A549 (cell line): Measurements from ENCODE around the gene RSPH6A. TPM values are rescaled to one million over a fixed set of nuclear protein-coding genes. Genes with fewer than 3 reads are reported as not detected.

Experiments
- ATAC-seq, 2 experiments: fragments of 200-7000 bp in 1 of 2; fragments of >200 bp in 1 of 2; cut with Nextera tagmentation in 1 of 2; cut with Tn5 transposase in 1 of 2; 3 replicates each; pipeline versions ENCODE4 v1.8.0 to v1.9.1; 2018 to 2020; ENCODE audit warnings: mild to moderate bottlenecking in 1 of 2, moderate library complexity in 1 of 2
- CTCF ChIA-PET: fragments of 300-600 bp; sonication (Branson Sonifier 250); formaldehyde crosslinking; extraction: SDS; loops from one replicate; lab custom pipeline; 2021; ENCODE audit warnings: antibody characterized with exemption, inconsistent platforms; lab: Yijun Ruan, JAX
- POLR2A ChIA-PET: fragments of 350-600 bp; formaldehyde crosslinking; extraction: SDS; loops from one replicate; lab custom pipeline; 2021; ENCODE audit warnings: antibody characterized with exemption, inconsistent platforms; lab: Yijun Ruan, JAX
- DNase-seq, 2 experiments: peaks; one replicate each; pipeline versions ENCODE4 v3.0.0 to v3.0.0-alpha.2; 2011 to 2016; ENCODE audit warnings: low read depth in 1 of 2, low spot score in 1 of 2
- FAIRE-seq: peaks from 2 replicates; lab custom pipeline; 2011; peaks lifted over from hg19 to GRCh38; lab: Jason Lieb, UNC
- H3K27ac ChIP-seq, 2 experiments: fragments of >200 bp; sonication (Bioruptor Twin); formaldehyde crosslinking; 3 replicates each; pipeline ENCODE4 v1.5.1; 2016 to 2017
- H3K4me1 ChIP-seq: fragments of >200 bp; sonication (Bioruptor Twin); formaldehyde crosslinking; 3 replicates; pipeline ENCODE4 v1.6.1; 2016
- H3K4me2 ChIP-seq: fragments of >200 bp; sonication (Bioruptor Twin); formaldehyde crosslinking; 3 replicates; pipeline ENCODE4 v1.6.1; 2016
- H3K4me3 ChIP-seq: fragments of >200 bp; sonication (Bioruptor Twin); formaldehyde crosslinking; 3 replicates; pipeline ENCODE4 v1.5.1; 2016
- H3K9me3 ChIP-seq: fragments of >200 bp; sonication (Bioruptor Twin); formaldehyde crosslinking; 3 replicates; pipeline ENCODE4 v1.6.1; 2016
- BHLHE40 ChIP-seq: IDR thresholded peaks from 2 replicates; pipeline ENCODE4 v1.6.1; 2012; ENCODE audit warnings: low read depth, low read length, inconsistent platforms
- CEBPB ChIP-seq, 2 experiments: fragments of >200 bp in 1 of 2; sonication (Bioruptor Twin) in 1 of 2; formaldehyde crosslinking in 1 of 2; IDR thresholded peaks; 2 replicates each; pipeline ENCODE4 v1.6.1; 2012 to 2016
- GATA3 ChIP-seq: IDR thresholded peaks from 2 replicates; pipeline ENCODE4 v1.6.1; 2012; ENCODE audit warnings: borderline replicate concordance
- PHF8 ChIP-seq: fragments of 200-600 bp; sonication (generic); IDR thresholded peaks from 2 replicates; pipeline ENCODE4 v1.6.1; 2016; ENCODE audit warnings: low read depth, mild to moderate bottlenecking, antibody characterized with exemption, moderate library complexity, borderline replicate concordance
- POLR2A ChIP-seq: IDR thresholded peaks from 2 replicates; pipeline ENCODE4 v1.6.1; 2012; ENCODE audit warnings: mild to moderate bottlenecking, low read length
- RAD21 ChIP-seq, 2 experiments: fragments of >200 bp in 1 of 2; sonication (Bioruptor Twin) in 1 of 2; formaldehyde crosslinking in 1 of 2; IDR thresholded peaks in 1 of 2; conservative IDR thresholded peaks in 1 of 2; 2 replicates in 1 of 2; 3 replicates in 1 of 2; pipeline ENCODE4 v1.6.1; 2012 to 2018; ENCODE audit warnings: inconsistent platforms in 1 of 2
- SMC3 ChIP-seq: fragments of >200 bp; sonication (Bioruptor Twin); formaldehyde crosslinking; IDR thresholded peaks from 3 replicates; pipeline ENCODE4 v1.6.1; 2018; ENCODE audit warnings: inconsistent platforms
- SREBF2 ChIP-seq: fragments of 450-650 bp; IDR thresholded peaks from 2 replicates; pipeline ENCODE4 v1.6.1; 2014; ENCODE audit warnings: mild to moderate bottlenecking, moderate library complexity
- TFCP2L1 ChIP-seq: fragments of 250-450 bp; sonication (Bioruptor Pico); IDR thresholded peaks from 2 replicates; pipeline ENCODE4 v1.5.0; 2021; ENCODE audit warnings: mild to moderate bottlenecking
- ZC3H11A ChIP-seq: fragments of 450-650 bp; IDR thresholded peaks from 2 replicates; pipeline ENCODE4 v1.6.1; 2014; ENCODE audit warnings: antibody characterized with exemption, mild to moderate bottlenecking
- WGBS: methylation state at CpG from one replicate; pipeline ENCODE4 v1.1.6; 2017; ENCODE audit errors: missing lambda C conversion rate; 5-methylcytosine and 5-hydroxymethylcytosine counted together
- polyA plus RNA-seq, 4 experiments: library from polyadenylated mRNA; depleted of rRNA in 3 of 4; stranded (reverse); fragments of >200 nt; fragmentation: RNase III in 1 of 4; extraction: RNeasy Plus Mini Kit Qiagen cat#74134 plus additional on column Dnase treatment in 1 of 4; gene quantifications; 2 replicates in 3 of 4; 3 replicates in 1 of 4; pipeline ENCODE4 v1.2.3, GENCODE V29; 2011 to 2017
- TF ChIP-seq, protein P1 (sequence below): fragments of 250-450 bp; sonication (Bioruptor Pico); IDR thresholded peaks from 2 replicates; pipeline ENCODE4 v1.5.0; 2021; ENCODE audit warnings: mild to moderate bottlenecking, moderate library complexity, borderline replicate concordance
- TF ChIP-seq, protein P2 (sequence below): fragments of 150-350 bp; IDR thresholded peaks from 2 replicates; pipeline ENCODE4 v1.6.1; 2014; ENCODE audit warnings: low read depth, mild to moderate bottlenecking, low read length
- TF ChIP-seq, protein P3 (sequence below): IDR thresholded peaks from 2 replicates; pipeline ENCODE4 v1.6.1; 2012
- TF ChIP-seq, protein P4 (sequence below): fragments of >200 bp; sonication (Bioruptor Twin); formaldehyde crosslinking; IDR thresholded peaks from 3 replicates; pipeline ENCODE4 v1.6.1; 2016

RSPH6A gene
- polyA plus RNA-seq, 2 of the 4 experiments (the other 2 are of a cell fraction) = not detected

DNA sequence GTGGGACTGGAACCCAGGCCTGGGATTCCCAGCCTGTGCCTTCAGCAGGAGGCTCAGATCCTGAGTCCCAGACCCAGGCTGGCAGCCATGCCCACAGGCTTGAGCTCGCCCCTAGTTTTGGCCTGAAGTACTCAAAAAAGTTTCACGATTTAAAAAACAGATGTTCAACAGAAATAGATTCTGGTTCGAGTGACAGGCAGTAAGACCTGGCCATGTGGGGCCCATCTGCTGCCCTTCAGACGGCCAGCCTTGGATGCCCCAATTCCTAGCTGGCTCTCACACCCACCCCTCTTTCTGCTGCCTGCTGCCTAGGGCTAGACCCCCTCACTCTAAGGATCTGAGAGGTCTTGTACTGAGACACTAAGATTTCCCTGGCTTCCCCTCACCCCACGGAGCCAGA lies 30.0 kb downstream of the RSPH6A start (continued):
- TF ChIP-seq PHF8 = no peak

DNA sequence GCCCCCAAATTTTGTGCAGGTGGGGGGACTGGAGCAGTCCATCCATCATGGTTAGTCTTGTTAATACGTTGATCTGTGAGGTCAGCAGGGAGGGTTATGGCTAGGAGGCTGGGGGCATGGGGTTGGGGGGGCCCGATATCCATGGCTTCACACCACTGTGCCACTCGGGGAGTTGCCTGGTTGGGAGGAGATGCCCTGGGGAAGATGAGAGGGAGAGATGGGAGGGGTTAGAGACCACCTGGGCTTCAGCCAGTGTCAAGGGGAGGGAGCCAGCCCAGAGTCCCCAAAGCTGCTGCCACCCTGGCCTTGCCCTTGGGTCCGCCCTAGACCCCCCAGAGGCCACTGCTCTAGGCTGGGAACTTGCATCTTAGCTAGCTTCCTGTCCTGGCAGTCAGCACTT lies 31.0 kb downstream of the RSPH6A start:
- ChIA-PET CTCF (interaction anchor here (62.0 to 74.3 kb wide), 2 partner anchors 1 to 24 kb away, joined by 2204 read pairs; partner anchors contain the start of genes DMPK, DMWD, RSPH6A and SIX5), POLR2A (no interaction called here)
- Histone ChIP-seq H3K27ac (peak overlapping the region; percentile 90 to 96; a peak in 5 of 6 replicates), H3K4me1 (peaks cover 52% of the 10 kb centered on the region), H3K4me2 (peak overlapping the region; percentile 88), H3K4me3 (no peak overlapping the region), H3K9me3 (no peaks in the 10 kb centered on the region)
- FAIRE-seq = no peak
- DNase-seq = no peak
- no peak for TF ChIP-seq SREBF2
- no peak for TF ChIP-seq BHLHE40
- TF ChIP-seq CEBPB (IDR thresholded peaks at IDR 0.05) = no peak
- TF ChIP-seq SMC3 = no peak
- TF ChIP-seq POLR2A = no peak
- TF ChIP-seq, protein P1, sequence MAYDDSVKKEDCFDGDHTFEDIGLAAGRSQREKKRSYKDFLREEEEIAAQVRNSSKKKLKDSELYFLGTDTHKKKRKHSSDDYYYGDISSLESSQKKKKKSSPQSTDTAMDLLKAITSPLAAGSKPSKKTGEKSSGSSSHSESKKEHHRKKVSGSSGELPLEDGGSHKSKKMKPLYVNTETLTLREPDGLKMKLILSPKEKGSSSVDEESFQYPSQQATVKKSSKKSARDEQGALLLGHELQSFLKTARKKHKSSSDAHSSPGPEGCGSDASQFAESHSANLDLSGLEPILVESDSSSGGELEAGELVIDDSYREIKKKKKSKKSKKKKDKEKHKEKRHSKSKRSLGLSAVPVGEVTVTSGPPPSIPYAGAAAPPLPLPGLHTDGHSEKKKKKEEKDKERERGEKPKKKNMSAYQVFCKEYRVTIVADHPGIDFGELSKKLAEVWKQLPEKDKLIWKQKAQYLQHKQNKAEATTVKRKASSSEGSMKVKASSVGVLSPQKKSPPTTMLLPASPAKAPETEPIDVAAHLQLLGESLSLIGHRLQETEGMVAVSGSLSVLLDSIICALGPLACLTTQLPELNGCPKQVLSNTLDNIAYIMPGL (CRISPR knock-in tag) = no peak
- TF ChIP-seq, protein P2, sequence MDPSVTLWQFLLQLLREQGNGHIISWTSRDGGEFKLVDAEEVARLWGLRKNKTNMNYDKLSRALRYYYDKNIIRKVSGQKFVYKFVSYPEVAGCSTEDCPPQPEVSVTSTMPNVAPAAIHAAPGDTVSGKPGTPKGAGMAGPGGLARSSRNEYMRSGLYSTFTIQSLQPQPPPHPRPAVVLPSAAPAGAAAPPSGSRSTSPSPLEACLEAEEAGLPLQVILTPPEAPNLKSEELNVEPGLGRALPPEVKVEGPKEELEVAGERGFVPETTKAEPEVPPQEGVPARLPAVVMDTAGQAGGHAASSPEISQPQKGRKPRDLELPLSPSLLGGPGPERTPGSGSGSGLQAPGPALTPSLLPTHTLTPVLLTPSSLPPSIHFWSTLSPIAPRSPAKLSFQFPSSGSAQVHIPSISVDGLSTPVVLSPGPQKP = no peak
- 89% methylated on average over 4 of the region's 4 CpGs for WGBS
- ATAC-seq = no peak

DNA sequence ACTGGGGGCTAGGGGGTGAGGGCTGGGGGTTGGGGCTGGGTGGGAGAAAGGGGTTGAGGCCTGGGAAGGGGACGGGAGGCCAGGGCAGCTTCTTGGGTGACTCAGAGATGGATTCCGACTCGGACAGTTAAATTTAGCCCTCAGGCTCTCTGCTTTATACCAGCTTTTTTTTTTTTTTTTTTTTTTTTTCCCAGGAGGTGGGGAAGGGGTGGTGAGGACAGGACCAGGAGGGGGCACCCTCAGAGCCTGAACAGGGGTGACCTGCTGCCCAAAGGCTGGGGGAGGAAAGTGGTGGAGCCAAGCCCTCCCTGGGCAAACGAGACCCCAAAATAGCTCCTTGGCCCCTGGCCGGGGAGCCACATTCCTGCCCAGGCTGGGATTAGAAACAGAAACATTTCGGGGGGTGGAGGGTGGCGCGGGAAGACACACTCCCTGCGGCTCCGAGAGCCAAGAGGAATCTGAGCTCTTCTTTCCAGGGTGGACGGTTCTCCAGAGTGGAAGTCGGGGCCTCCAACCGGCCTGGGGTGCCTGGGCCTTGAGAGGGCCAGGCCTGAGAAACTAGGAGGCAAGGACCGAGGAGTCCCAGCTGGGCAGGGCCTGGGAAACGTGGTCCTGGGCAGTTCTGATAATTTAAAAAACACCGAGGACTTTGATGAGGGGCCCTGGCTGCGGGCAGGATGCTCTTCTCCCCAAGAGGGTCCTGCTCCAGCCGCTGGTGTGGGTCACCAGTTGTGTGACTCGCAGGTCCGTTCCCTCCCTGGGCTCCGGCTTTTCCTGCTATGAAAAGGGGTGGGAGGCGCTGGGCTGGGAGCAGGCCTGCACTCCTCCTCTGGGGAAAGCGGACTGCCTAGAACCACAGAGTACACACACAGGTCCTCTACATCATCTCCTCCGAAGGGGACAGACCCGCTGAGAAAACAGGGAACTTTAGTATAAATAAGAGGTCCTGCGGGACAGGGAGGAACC lies 32.0 kb downstream of the RSPH6A start:
- H3K27ac ChIP-seq = peak overlapping the region; percentile 90 to 96
- peak in 1 of 2 experiments; percentile 5; a peak in 1 of 5 replicates for TF ChIP-seq RAD21 (conservative IDR thresholded peaks at IDR 0.05 in 1 of 2, IDR thresholded peaks at IDR 0.05 in 1 of 2)
- no peak for TF ChIP-seq ZC3H11A
- peak overlapping the region; percentile 88 for H3K4me2 ChIP-seq
- H3K4me1 ChIP-seq = peaks cover 56% of the 10 kb centered on the region
- ChIA-PET POLR2A (interaction anchor here (0.6 to 3.0 kb wide), 10 partner anchors 9 to 477 kb away, joined by 4 to 42 read pairs (median 4); partner anchors contain the start of genes CCDC61, DMWD, FBXO46 and SIX5), CTCF (interaction anchor here (0.6 to 74.3 kb wide), 6 partner anchors 2 to 170 kb away, joined by 3 to 2204 read pairs (median 5); partner anchors contain the start of genes DMPK, DMWD, RSPH6A and SIX5)
- 48% methylated on average over 26 of the region's 26 CpGs for WGBS
- no peaks in the 10 kb centered on the region for H3K9me3 ChIP-seq
- ATAC-seq (peak; percentile 22 to 31; a peak in 5 of 6 replicates), DNase-seq (peak; percentile 58 to 84), FAIRE-seq (no peak)
- H3K4me3 ChIP-seq = peak overlapping the region; percentile 3; the same call in 1 of the 3 replicates

DNA sequence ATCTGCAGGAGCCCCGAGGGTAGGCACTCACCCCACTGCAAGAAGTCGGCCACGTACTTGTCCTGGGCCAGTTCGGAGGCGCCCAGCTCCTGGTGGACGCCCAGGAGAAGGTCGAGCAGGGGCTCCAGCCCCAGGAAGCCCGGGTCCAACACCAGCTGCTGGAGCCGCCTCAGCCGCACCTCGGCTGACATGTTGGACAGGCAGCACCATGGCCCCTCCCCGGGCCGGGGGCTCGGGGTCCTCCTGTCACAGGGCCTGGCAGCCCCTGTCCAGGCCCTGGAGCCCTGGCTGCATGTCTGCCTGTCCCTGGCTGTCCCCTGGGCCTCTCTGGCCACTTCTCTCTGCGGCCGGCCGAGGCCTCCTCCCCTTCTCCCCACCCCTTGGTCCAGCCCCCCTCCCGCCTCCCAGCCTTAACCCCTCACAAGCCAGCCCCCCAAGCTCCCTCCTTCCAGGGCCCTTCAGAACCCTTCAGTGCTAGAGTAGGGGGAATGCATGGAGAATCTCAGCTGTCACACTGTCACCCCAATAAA lies 32.9 kb downstream of the RSPH6A start, which contains the start of gene DMPK:
DMPK (minus strand) TSS at position 329 of the 530 bp plus-strand sequence; CDS start at position 191, 138 bp downstream.
- peak; percentile 22 to 37; a peak in 5 of 6 replicates for ATAC-seq
- H3K4me2 ChIP-seq = peak within 1 kb of the TSS; percentile 88
- no peak for FAIRE-seq
- DNase-seq = peak in 1 of 2 experiments; percentile 45
- TF ChIP-seq GATA3 = no peak
- TF ChIP-seq, protein P3, sequence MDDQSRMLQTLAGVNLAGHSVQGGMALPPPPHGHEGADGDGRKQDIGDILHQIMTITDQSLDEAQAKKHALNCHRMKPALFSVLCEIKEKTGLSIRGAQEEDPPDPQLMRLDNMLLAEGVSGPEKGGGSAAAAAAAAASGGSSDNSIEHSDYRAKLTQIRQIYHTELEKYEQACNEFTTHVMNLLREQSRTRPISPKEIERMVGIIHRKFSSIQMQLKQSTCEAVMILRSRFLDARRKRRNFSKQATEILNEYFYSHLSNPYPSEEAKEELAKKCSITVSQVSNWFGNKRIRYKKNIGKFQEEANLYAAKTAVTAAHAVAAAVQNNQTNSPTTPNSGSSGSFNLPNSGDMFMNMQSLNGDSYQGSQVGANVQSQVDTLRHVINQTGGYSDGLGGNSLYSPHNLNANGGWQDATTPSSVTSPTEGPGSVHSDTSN = peak; percentile 57; the same call in 1 of the 2 replicates
- peak; percentile 73; the same call in 1 of the 2 replicates for TF ChIP-seq TFCP2L1 (CRISPR knock-in tag)
- TF ChIP-seq, protein P4, sequence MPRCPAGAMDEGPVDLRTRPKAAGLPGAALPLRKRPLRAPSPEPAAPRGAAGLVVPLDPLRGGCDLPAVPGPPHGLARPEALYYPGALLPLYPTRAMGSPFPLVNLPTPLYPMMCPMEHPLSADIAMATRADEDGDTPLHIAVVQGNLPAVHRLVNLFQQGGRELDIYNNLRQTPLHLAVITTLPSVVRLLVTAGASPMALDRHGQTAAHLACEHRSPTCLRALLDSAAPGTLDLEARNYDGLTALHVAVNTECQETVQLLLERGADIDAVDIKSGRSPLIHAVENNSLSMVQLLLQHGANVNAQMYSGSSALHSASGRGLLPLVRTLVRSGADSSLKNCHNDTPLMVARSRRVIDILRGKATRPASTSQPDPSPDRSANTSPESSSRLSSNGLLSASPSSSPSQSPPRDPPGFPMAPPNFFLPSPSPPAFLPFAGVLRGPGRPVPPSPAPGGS = no peak
- no peaks in the 10 kb centered on the region for H3K9me3 ChIP-seq
- H3K4me3 ChIP-seq = peak within 1 kb of the TSS; percentile 34
- POLR2A ChIA-PET = interaction anchor here (0.6 to 3.0 kb wide), 10 partner anchors 8 to 477 kb away, joined by 4 to 42 read pairs (median 4); partner anchors contain the start of genes CCDC61, DMWD, FBXO46 and SIX5
- 10% methylated on average over 13 of the region's 18 CpGs for WGBS
- H3K4me1 ChIP-seq = peaks cover 56% of the 10 kb centered on the region
- peak within 1 kb of the TSS; percentile 90 to 96 for H3K27ac ChIP-seq
- CTCF ChIA-PET = interaction anchor here (0.6 to 74.3 kb wide), 8 partner anchors 3 to 171 kb away, joined by 3 to 2204 read pairs (median 4); partner anchors contain the start of genes DMPK, DMWD, QPCTL and RSPH6A
